ENCODE results near the gene THAP3. TPM values are rescaled to one million over a fixed set of nuclear protein-coding genes. Genes with fewer than 3 reads are reported as not detected.
"Not testable (repeated sequence)": the region's sequence is repeated elsewhere in the genome, so short reads cannot be mapped to it uniquely, and the experiment has no call there.

The THAP3 gene
- total RNA-seq, 1 donor from 2014 or later: 25.0 TPM

- no peak overlapping the region for H3K9ac ChIP-seq
- peaks cover 23% of the 10 kb centered on the region for H3K27me3 ChIP-seq
- H3K9me3 ChIP-seq (ENCODE audit: low read depth): no peaks in the 10 kb centered on the region
- peaks cover 40% of the 10 kb centered on the region for H4K20me1 ChIP-seq (ENCODE audit: low read depth)
- H3K9me3 Mint-ChIP-seq: no peaks in the 10 kb centered on the region
- H3K36me3 ChIP-seq: no peaks in the 10 kb centered on the region
- peaks cover 6% of the 10 kb centered on the region for H3K36me3 Mint-ChIP-seq
- no peak overlapping the region for H3K27ac ChIP-seq
- H2AFZ ChIP-seq (replicated peaks): no peak overlapping the region
- no peak overlapping the region for H3K4me3 ChIP-seq
- H3K27ac Mint-ChIP-seq: no peak overlapping the region
- peaks cover 30% of the 10 kb centered on the region for H3K4me1 Mint-ChIP-seq
- peaks cover 43% of the 10 kb centered on the region for H3K79me2 ChIP-seq (ENCODE audit: low read depth)
- peaks cover 34% of the 10 kb centered on the region for H3F3A ChIP-seq (ENCODE audit: low read depth)
- peaks cover 7% of the 10 kb centered on the region for H3K27me3 Mint-ChIP-seq (ENCODE audit: insufficient read depth, low read depth)
- peak overlapping the region; percentile 65 for H3K4me3 Mint-ChIP-seq
- peaks cover 30% of the 10 kb centered on the region for H3K4me1 ChIP-seq
- TF ChIP-seq EZH2 (IDR thresholded peaks at IDR 0.05): no peak
- no peak overlapping the region for H3K4me2 ChIP-seq
- DNase-seq (ENCODE audit: low spot score): no peak
Observed at GRCh38 chr1:6599141-6599975, 25.3 kb upstream of the THAP3 start.

- not testable (repeated sequence) for H3K9me3 ChIP-seq (ENCODE audit: low read depth); H3K9ac ChIP-seq; H3K27ac ChIP-seq; H3K36me3 Mint-ChIP-seq; H3K9me3 Mint-ChIP-seq; H3K27me3 Mint-ChIP-seq (ENCODE audit: insufficient read depth, low read depth); H3K36me3 ChIP-seq; H2AFZ ChIP-seq (replicated peaks); DNase-seq (ENCODE audit: low spot score); H3K27ac Mint-ChIP-seq
- Mint-ChIP-seq H3K4me1 (peaks cover 33% of the 10 kb centered on the region), H3K4me3 (peak overlapping the region; percentile 96)
- Histone ChIP-seq H3K4me1 (peaks cover 33% of the 10 kb centered on the region), H3K27me3 (peaks cover 23% of the 10 kb centered on the region), H3K4me2 (peak overlapping the region; percentile 99), H3K4me3 (peak overlapping the region; percentile 65), H3F3A (ENCODE audit: low read depth) (peaks cover 41% of the 10 kb centered on the region), H3K79me2 (ENCODE audit: low read depth) (peaks cover 43% of the 10 kb centered on the region), H4K20me1 (ENCODE audit: low read depth) (peaks cover 38% of the 10 kb centered on the region)
Observed at GRCh38 chr1:6599991-6600390, 24.7 kb upstream of the THAP3 start.

DNA sequence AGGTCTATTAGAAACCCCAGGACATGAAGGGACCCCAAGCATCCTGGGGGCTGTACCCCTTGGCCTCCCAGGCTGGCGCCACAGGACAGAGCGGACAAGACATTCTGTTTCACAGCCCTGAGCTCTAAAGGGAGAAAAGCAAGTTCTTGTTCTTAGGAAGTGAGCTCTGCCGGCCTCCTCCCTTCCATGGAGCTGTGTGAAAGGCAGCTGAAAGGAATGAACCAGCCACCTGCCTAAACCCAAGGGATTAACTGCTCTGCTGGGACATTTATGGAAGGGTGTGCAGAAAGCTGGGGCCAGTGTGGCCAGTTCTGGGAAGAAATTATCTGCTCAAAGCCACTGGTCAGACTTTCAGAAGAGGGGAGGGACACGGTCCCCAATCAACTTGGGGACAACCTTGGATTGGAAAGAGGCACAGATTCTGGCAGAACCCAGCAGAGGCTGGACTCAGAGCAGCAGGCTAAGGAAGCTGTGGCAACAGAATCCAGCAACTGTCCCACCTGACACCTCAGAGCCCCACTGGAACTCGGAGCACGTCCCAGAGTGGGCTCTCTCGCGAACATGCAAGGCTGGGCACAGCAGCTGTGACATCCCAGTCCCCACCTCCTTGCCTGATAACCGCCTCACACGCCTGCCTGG is 24.1 kb upstream of the THAP3 start:
- peaks cover 7% of the 10 kb centered on the region for H3K27me3 Mint-ChIP-seq (ENCODE audit: insufficient read depth, low read depth)
- peak overlapping the region; percentile 96 for H3K4me3 Mint-ChIP-seq
- H3K4me2 ChIP-seq: peak overlapping the region; percentile 99
- peaks cover 23% of the 10 kb centered on the region for H3K27me3 ChIP-seq
- peaks cover 45% of the 10 kb centered on the region for H3F3A ChIP-seq (ENCODE audit: low read depth)
- H4K20me1 ChIP-seq (ENCODE audit: low read depth): peaks cover 36% of the 10 kb centered on the region
- H3K9ac ChIP-seq: no peak overlapping the region
- no peaks in the 10 kb centered on the region for H3K9me3 Mint-ChIP-seq
- peaks cover 6% of the 10 kb centered on the region for H3K36me3 Mint-ChIP-seq
- no peak overlapping the region for H2AFZ ChIP-seq (replicated peaks)
- no peaks in the 10 kb centered on the region for H3K36me3 ChIP-seq
- peaks cover 33% of the 10 kb centered on the region for H3K4me1 ChIP-seq
- peaks cover 36% of the 10 kb centered on the region for H3K4me1 Mint-ChIP-seq
- H3K27ac Mint-ChIP-seq: peak overlapping the region; percentile 85
- no peak for TF ChIP-seq EZH2phosphoT487 (IDR thresholded peaks at IDR 0.05)
- H3K79me2 ChIP-seq (ENCODE audit: low read depth): peaks cover 43% of the 10 kb centered on the region
- H3K9me3 ChIP-seq (ENCODE audit: low read depth): no peaks in the 10 kb centered on the region
- no peak overlapping the region for H3K27ac ChIP-seq
- peak; percentile 66 for DNase-seq (ENCODE audit: low spot score)
- H3K4me3 ChIP-seq: peak overlapping the region; percentile 65

- Mint-ChIP-seq H3K27ac (peak overlapping the region; percentile 85), H3K4me1 (peaks cover 36% of the 10 kb centered on the region), H3K4me3 (peak overlapping the region; percentile 96), H3K27me3 (ENCODE audit: insufficient read depth, low read depth) (peaks cover 7% of the 10 kb centered on the region), H3K36me3 (peaks cover 2% of the 10 kb centered on the region), H3K9me3 (no peaks in the 10 kb centered on the region)
- Histone ChIP-seq H3K27ac (no peak overlapping the region), H3K27me3 (peaks cover 23% of the 10 kb centered on the region), H3K4me3 (peak overlapping the region; percentile 65), H3K36me3 (no peaks in the 10 kb centered on the region), H3K4me1 (peaks cover 33% of the 10 kb centered on the region), H4K20me1 (ENCODE audit: low read depth) (peaks cover 36% of the 10 kb centered on the region), H2AFZ (replicated peaks) (peak overlapping the region; percentile 78), H3F3A (ENCODE audit: low read depth) (peaks cover 45% of the 10 kb centered on the region), H3K79me2 (ENCODE audit: low read depth) (peaks cover 43% of the 10 kb centered on the region), H3K4me2 (peak overlapping the region; percentile 99), H3K9me3 (ENCODE audit: low read depth) (no peaks in the 10 kb centered on the region), H3K9ac (no peak overlapping the region)
- peak; percentile 43 for DNase-seq (ENCODE audit: low spot score)
- TF ChIP-seq EZH2 (IDR thresholded peaks at IDR 0.05) (no peak), EZH2phosphoT487 (IDR thresholded peaks at IDR 0.05) (no peak)
- TF ChIP-seq, protein P1, sequence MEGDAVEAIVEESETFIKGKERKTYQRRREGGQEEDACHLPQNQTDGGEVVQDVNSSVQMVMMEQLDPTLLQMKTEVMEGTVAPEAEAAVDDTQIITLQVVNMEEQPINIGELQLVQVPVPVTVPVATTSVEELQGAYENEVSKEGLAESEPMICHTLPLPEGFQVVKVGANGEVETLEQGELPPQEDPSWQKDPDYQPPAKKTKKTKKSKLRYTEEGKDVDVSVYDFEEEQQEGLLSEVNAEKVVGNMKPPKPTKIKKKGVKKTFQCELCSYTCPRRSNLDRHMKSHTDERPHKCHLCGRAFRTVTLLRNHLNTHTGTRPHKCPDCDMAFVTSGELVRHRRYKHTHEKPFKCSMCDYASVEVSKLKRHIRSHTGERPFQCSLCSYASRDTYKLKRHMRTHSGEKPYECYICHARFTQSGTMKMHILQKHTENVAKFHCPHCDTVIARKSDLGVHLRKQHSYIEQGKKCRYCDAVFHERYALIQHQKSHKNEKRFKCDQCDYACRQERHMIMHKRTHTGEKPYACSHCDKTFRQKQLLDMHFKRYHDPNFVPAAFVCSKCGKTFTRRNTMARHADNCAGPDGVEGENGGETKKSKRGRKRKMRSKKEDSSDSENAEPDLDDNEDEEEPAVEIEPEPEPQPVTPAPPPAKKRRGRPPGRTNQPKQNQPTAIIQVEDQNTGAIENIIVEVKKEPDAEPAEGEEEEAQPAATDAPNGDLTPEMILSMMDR (IDR thresholded peaks at IDR 0.05): no peak
Observed at GRCh38 chr1:6601049-6601922, 23.4 kb upstream of the THAP3 start.
